T-helper 1 cell (primary cell): Measurements from ENCODE around the gene PCSK2.

Experiments used
- DNase-seq, 5 donors: peaks; one replicate each; pipeline ENCODE4 v3.0.0-alpha.2; 2012 to 2020

PCSK2 gene

DNA sequence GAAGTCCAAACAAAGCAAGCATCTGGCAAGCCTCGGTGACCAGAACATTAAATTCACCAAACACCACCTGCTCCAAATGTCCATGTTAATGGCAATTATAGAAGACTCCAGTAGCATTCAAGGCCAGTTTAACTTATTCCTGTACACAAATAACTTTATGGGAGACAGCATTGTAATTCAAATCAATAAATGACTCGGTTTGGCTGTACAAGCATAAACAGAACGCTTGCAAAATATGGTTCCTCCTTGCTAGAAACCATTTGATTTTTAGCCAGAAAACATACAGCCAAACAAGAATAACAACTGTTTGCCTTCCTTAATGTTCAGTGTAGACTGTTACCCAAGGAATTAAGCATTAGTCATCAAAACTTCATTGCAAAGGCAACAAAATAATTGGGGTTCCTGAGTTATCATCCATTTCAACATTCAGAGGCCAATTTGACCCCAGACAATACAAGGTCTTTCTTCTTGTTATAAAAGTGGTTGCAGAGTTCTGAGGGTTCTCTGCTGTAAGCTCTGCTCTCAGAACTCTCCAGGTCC lies 179.3 kb downstream of the PCSK2 start:
- no peak for DNase-seq

DNA sequence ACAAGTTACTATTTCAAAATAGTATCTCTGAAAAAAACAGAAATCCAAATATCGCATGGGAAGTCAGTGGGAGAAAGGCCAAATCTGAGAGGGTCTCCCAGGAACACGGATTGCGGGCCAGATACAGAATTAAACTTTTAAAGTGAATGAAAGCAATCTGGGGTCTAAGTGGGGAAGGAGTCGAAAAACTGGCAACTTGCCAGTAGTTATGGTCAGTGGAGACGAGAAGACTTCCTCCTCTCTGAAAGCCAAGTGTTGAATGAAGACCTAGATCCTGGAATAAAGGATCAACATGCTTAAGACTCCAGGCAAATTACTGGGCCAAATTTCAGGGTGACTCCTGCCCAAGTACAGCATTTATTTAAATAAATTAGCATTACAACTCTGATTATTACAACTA lies 180.7 kb downstream of the PCSK2 start:
- no peak for DNase-seq

DNA sequence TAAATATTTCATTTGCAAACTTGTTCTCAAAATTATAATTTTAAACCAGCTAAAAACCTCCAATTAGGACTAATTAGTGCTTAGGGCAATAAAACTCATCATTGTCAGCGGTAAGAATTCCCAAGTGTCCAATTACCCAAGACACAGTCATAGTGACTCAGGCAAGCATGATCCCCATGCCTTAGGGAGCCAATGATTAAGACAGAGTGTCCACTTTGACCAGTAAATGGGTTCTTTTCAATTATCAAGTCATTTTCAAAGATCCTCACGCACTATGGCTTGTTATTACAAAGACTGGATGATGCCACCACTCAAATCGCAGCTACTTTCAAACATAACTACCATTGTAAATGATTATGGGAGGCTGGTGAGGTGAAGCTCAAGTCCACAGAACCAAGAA lies 190.4 kb downstream of the PCSK2 start:
- DNase-seq = no peak

DNA sequence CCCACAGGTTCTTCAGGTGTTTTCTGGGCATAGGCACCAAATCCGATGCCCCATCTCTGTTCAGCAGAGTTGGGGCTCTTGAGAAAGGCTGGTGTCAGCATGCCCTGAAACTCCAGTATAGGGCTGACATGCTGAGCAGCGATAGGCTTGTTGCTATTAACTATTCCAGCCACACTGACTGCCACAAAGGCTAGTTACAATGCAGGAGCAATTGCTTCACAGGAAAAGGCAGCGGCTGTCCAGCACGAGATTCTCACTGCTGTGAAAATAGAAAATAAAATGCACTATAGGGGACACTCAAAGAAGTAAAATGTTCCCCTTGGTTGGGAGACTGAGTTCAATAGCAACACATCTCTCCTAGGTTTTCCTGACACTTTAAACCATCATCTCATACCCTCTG lies 191.9 kb downstream of the PCSK2 start:
- no peak for DNase-seq

DNA sequence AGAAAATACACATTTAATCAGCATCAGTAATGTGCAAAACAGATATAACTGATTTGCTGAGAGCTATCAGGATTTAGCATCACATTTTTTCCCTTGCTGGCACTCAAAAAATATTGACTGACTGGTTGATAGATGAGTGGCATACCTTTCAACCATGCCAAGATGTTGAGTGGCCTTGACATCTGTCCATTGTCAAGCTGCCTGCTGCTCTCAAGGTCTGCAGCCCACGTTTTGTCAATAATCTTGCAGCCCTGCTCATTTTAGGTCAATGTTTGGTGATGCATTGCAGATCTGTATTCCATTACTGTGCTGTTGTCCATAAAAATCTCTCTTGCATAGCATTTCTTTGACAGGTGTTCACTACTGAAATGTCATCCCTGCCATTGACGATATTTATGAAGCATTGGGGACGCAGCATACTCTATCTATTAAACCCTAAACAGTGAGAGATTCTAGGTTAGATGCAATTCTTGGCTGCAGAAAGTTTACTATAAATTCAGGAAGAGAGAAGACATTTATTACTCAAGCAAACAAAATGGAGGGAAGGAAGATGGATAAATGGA lies 192.7 kb downstream of the PCSK2 start:
- DNase-seq = no peak

DNA sequence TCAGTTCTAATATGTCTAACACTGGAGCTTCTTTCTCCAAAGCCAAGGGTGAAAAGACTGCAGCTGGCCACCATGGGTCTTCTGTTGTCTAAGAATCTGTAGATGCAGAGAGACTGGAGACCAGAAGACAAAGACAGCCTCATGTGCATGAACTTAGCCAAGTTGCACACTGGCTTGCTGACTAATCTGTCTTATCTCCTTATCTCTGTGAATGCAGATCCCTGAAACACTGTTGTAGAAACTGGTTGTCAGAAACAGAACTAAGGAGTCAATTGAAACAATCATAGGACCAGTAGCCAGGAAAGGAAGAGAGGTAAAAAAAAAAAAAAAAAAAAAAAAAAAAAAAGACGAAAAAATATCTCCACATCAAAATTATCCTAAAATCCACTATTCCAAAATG lies 194.7 kb downstream of the PCSK2 start:
- no peak for DNase-seq

DNA sequence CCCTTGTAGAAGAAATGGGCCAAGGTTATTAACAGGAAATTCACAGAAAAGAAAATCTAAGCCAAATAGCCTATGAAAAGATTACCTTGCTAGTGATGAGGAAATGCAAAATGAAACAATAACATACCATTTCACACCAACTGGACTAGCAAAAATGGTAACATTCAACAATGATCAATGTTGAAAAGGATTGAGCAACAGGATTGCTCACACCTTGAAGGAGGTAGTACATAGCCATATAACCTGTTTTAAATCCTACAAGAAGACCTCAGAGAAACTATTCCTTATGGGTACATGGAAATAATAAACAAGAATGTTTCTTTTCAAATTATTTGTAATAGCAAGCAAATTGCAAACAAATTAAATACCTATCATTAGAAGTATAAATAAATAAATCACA lies 196.9 kb downstream of the PCSK2 start:
- DNase-seq = no peak

DNA sequence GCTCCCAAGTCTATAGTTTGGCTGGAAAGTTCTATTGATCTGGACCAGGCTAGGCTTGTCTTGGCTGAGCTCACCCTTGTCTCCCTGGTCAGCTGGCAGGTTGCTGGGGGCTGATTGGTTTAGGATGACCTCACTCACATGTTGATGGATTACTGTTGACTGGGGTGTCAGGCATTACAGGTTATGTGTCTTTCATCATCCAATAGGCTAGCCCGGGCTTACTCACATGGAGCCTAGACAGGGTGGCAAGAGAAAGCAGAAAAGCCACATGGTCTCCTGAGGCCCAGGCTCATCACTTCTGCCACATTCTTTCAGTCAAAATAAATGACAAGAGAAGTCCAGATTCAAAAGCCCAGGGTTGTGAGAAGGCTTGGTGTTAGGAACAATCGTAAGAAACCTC lies 200.8 kb downstream of the PCSK2 start:
- no peak for DNase-seq

DNA sequence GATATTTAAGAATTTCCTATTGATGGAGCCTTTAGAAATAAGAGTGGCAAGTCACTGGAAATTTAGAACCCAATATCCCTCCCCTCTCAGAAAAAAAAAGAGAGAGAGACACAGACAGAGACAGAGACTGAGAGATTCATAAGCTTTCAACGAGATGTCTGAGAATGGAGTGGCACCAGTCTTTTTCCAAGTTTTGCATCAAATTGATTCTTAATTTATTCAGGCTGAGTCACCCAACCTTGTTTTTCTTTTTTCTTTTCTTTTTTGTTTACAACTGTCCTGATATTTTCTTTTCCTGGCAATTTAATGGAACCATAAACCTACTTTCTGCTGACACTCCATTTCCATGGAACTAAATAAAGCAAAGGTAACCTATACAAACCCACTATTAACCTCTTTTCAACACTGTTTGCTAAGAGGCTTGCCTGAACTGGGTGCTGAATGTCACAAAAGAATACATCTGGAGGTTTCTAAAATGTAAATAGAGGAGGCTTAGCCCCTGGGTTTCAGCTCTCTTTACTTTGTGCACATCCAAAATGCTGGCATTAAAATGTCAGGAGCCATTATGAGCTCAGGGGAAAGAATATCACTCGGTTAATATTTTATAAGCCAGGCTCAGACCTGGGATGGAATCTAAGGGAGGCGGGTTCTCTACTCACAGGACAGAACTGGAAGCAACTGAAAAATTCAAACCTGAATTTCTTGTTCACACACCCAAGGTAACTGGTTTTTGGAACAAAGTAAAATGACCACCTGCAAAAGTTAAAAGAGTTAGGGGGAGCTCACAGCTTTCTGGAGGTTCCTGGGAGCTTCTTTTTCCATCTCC lies 203.5 kb downstream of the PCSK2 start:
- DNase-seq = no peak

DNA sequence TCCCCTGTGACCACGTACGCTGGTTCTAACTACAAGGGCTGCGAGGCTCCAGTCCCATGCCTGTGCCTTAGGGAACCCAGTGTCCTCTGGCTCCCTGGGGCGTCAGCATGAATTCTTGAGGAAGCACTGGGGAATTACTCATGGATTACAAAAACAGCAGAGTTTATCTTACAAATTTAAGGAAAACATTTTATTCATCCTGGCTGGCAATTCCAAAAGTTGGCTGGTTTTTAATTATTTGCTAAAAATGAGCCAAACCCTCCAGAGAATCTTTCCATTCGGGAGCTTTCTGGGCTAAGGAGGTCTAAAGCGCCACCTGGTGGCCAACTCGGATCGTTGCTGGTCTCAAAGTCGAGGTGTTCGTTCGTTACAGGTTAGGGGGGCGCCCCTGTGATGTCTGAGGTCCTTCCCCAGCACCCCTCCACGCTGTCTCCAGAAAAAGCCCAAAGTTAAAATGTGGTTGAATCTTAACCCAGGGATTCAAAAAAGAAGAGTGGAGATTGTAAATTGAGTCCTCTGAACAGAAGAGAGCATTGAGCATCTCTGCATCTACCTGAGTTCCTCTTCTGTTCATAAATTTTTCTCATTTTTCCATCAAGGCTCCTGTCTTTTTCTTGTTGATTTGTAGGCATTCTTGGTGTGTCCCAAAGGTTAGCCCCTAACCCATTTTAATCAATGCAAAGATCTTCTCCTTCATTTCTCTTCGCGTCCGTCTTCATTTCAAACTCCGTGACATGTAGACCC lies 205.0 kb downstream of the PCSK2 start:
- DNase-seq = peak in 3 of 5 donors; percentile 15 to 32 (median 20)

DNA sequence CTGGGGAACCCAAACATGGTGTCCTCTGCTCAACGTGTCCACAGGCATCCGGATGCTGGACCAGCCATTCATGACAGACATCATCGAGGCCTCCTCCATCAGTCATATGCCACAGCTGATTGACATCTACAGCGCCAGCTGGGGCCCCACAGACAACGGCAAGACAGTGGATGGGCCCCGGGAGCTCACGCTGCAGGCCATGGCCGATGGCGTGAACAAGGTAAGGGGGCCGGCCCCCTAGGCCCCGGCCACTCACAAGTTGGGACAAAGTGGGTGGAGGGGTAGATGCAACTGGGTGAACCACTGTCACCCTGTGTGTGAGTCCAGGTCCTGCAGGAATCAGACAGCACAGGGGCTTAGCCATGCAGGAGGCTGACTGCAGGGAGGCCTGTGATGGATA lies 209.8 kb downstream of the PCSK2 start:
- DNase-seq = no peak

DNA sequence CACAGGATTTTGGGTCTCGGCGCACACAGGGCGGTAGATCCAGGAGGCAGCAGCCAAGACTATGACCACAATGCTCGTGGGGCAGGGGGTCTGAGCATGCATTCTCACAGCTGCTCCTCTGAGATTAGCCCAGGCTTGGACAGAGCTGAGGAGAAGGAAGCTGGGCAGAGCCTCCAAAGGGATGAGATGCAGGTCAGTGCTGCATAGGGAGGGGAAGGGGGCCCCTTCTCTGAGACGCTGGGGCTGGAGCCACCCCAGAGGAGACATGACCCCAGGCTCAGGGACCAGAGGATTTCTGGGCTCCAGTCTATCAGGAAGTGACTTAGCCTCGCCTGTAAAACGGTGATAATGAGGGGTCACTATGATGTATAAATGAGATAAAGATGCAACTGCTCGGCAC lies 210.4 kb downstream of the PCSK2 start:
- no peak for DNase-seq

DNA sequence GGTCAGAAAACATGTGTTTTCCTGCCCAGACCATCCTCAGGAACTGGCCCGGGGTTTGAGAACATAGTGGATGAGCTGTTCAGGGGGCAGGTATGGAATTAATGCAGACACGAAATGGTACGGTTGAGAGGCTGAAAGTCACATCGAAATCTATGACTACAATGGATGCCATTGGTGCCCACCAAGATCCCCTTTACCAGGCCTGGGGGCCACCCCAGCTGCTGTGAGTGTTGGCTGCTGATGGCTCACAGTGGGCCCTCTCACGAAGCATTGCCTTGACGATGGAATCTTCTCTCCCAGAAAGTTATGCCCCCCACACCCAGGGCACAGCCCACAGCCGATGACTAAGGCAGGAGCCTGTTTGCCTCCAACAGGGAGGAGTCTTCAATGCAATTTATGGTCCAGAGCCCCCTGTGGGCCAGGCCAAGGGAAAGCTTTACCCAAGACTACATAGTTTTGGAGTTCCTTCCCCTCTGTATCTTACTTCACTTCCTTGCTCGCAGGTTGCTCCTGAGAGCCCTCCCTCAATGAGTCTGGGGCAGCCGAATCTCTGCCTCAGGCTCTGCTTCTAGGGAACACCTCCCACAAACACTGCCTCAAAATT lies 211.7 kb downstream of the PCSK2 start:
- DNase-seq = no peak

DNA sequence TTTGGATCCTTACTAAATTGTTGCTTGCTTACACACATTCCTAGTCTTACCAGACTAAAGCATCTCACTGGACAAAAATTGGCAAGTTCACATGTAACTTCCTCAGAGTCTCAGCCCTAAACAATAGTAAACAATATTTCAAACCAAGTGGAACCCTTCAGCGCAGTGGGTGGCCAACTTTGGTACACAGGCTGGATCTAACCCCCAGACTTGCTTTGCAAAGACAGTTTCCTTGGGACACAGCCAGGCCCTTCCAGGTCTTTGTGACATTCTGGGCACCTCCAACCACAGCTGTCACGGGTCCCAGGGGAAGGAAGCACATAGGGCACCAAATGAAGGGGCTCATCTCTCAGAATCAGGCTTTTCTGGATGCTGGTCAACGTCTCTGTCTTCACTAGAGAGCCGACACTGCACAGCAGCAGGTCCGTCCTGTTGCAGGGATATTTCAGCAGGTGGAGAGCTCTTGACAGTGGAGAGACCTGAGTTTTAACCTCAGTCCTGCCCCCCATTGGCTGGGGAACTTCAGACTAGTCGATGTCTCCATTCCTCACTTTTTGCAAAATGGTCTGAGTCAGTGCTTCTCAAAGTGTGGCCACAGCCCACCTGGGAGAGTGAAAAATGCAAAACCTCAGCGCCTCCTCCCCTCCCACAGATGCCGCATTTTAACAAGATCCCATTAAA lies 212.9 kb downstream of the PCSK2 start:
- DNase-seq = no peak

DNA sequence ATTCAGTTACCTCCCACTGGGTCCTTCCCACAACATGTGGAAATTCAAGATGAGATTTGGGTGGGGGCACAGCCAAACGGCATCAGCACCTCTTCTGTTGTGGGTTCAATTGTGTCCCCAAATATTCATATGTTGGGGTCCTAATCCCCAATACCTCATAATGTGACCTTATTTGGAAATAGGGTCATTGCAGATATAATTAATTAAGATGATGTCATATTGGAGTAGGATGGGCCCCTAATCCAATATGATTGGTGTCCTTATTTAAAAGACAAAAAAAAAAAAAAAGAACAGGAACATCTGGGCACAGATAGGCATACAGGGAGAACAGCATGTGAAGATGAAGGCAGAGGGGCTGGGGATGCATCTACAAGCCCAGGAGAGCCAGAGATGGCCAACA lies 214.9 kb downstream of the PCSK2 start:
- DNase-seq = no peak

DNA sequence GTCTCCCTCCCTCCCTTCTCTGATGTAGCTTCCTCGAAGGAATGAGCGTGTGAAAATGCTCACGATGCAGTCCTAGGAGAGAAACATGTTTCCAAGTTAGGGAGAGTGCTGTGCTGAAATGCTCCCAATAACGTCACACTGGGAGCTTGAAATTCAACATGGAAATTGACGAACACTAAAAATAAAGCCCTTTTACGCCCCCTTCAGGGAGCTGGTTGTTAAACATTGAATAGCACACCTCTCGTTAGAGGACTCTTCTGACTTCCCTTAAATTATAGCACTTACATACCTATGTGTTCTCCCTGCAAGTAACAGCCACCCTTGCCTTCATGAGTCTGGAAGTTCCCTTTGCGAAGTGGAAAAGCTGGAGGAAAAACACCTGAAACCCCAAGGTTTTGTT lies 215.7 kb downstream of the PCSK2 start:
- no peak for DNase-seq

DNA sequence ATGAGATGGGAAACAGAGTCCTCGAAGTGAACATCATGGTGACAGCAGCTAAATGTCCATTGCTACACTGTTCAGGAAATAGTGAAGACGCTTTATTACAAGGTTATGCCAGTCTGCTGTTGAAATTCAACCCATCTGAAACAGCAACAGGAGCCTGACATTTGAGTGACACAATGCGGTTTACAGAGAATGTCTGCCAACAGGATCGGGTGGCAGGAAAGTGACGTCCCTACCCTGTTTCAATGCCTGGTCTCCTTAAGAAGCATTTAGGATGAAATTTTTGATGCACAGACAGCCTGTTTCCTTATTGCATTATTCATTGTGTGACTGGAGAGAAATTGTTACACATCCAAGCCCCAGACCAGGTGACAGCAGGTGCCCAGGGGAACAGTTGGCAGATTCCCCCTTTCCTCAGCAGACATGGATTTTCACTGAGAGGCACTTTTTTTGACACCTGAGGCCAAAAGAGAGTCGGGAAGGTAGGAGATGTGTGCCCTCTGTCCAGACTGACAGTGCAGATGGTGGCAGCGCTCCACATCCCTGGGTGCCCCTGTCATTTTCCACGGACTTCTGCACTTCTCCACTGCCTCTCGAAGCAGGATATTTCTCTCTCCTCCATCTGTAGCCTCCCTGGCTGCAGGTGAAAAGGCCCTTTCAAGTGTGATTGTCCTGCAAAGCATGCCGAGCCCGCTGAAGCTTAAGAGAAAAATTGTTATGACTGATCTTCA lies 216.5 kb downstream of the PCSK2 start:
- no peak for DNase-seq

DNA sequence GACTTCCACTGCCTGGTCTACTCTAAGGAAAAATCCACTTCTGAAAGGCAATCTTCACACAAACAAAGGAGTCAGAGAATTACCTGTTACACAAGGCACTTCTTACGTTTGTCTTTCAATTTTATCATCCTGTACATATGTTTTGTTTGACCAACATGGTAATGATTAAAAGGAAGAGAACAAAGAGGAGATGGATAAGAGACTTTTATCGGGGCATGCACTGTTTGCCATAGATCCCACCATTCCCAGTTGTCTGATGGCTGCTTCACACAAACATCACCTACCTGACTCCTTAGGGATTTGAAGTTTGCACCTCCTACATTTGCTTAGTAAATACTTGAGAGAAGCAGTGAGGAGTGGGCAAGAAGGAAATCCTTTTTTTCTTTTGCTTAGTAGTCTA lies 217.3 kb downstream of the PCSK2 start:
- no peak for DNase-seq

DNA sequence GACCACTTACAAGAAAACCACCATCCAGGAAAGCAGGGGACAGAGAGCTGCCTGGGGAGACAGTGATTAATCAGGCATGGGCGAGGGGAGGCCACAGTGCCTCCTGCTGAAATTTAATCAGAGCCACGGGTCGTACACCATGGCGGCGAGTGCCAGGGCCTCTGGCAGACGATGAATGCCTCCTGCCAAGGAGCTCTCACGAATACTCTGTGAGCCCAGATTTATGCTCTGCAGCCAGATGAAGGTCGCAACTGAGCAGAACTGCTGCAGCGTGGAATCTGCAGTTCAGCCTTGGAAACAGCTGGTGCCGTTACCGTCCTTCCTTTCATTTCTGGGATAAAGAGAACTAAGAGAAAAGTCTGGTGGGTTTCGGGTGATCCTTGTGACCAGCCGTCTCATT lies 218.7 kb downstream of the PCSK2 start:
- DNase-seq = no peak

DNA sequence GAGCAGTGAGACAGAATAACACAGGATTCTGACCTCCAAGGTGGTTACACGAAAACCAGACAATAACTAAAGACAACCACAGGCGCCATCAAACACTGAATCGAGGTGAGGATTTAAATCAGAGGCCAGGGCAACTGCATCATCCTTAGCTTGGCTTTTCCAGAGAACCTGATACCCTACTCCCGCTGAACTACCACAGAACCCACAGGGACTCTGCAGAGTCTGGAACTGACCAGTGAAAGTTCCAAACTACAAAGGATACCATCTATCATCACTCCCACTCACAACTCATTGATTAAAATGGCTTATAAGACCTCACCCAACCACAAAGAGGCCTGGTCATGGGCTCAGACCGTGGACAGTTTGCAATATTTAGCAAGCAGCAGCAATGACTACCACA lies 219.3 kb downstream of the PCSK2 start:
- DNase-seq = no peak

DNA sequence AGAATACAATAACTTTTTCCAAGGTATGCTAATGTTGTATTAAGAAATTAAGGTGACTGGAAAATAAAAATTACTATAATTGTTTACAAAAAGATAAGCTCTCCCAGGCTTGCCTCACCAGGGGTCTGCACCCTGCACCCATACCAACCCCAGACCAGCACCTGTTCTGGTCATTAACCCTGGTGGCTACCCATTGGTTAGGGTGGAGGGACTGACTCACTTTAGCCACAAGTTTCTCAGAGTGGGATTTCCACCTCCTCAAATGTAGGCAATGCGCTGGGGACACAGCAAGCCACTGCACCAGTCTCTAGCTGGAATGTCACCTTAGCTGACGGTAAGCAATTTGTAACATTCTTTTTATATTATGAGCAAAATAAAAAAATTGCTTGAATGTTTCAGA lies 221.2 kb downstream of the PCSK2 start:
- DNase-seq = no peak

DNA sequence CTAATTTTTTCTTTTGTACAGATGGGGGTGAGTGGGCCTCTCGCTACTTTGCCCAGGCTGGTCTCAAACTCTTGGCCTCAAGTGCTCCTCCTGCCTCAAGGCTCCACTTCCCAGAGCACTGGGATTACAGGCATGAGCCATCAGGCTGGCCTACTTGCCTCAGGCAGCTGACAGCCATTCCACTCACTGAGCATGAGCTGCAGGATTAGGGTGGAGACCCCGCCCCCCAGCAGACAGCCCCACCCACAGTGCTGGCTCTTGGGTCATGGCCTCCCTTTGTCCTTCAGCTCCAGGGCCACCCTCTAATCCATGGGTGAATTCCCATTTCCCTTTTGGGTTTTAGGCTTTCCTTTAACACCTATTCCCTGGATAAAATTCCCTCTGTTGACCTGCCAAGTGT lies 222.2 kb downstream of the PCSK2 start:
- no peak for DNase-seq
